ENCODE measurements around the gene AZIN2.

Gene AZIN2

GRCh38 chr1:33152685-33153432 lies 71.9 kb downstream of the AZIN2 start:
- CTCF ChIA-PET = interaction anchor here (1.0 kb wide), 1 partner anchor 12 kb away, joined by 3 read pairs; no protein-coding TSS in a partner anchor

DNA sequence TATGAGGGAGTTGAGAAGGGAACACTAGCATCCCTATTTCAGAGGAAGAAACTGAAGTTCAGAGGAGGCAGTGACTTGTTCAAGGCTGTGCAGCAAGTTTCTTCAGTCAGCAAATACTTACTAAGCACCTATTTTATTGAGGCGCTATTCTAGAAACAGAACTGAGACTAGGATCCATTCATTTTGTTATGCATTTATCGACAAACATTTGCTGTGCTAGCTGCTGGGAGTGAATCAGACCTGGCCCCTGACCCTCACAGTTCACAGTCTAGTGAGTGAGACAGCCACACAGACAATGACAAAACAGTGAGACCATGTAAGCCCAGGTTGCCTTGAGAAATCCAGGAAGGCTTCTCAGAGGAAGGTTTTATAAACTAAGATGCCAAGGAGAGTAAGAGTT lies 72.7 kb downstream of the AZIN2 start:
- DNase-seq = no peak
- no peak overlapping the region for H3K4me3 ChIP-seq (ENCODE audit: control insufficient read depth in 1 of 7, extremely low read depth in 1 of 7, insufficient read depth in 4 of 7, low read depth in 2 of 7, low read length in 6 of 7)
- ChIA-PET CTCF (interaction anchor here (0.6 to 0.7 kb wide), 2 partner anchors 16 to 145 kb away, joined by 3 to 4 read pairs; no protein-coding TSS in a partner anchor), POLR2A (no interaction called here)
- H3K27ac ChIP-seq (ENCODE audit: insufficient read depth in 1 of 2, low read depth in 1 of 2, low read length in 2 of 2, poor library complexity in 1 of 2, severe bottlenecking in 2 of 2) = no peak overlapping the region
- H3K9me3 ChIP-seq (ENCODE audit: control extremely low read depth in 1 of 5, control insufficient read depth in 4 of 5, insufficient read depth in 2 of 5, low read depth in 1 of 5, low read length in 4 of 5) = no peaks in the 10 kb centered on the region
- H3K27me3 ChIP-seq (replicated peaks in 2 of 5; ENCODE audit: control insufficient read depth in 4 of 5, insufficient read depth in 5 of 5, low read length in 4 of 5) = no peaks in the 10 kb centered on the region
- H3K4me1 ChIP-seq (ENCODE audit: control extremely low read depth in 1 of 4, control insufficient read depth in 4 of 4, insufficient read depth in 4 of 4, low read length in 3 of 4) = peaks cover 0 to 8% (median 0%) of the 10 kb centered on the region in 4 experiments
- 100% methylated on average over 2 of the region's 2 CpGs for WGBS (ENCODE audit: insufficient coverage)
- H3K36me3 ChIP-seq (ENCODE audit: control insufficient read depth in 4 of 4, insufficient read depth in 4 of 4, low read length in 3 of 4) = peaks cover 0 to 8% (median 3%) of the 10 kb centered on the region in 4 experiments

More at GRCh38 chr1:33152685-33153432, 71.9 kb downstream of the AZIN2 start:
- Histone ChIP-seq H3K27ac (ENCODE audit: insufficient read depth in 1 of 2, low read depth in 1 of 2, low read length in 2 of 2, poor library complexity in 1 of 2, severe bottlenecking in 2 of 2) (no peak overlapping the region), H3K9me3 (ENCODE audit: control extremely low read depth in 1 of 5, control insufficient read depth in 4 of 5, insufficient read depth in 2 of 5, low read depth in 1 of 5, low read length in 4 of 5) (no peaks in the 10 kb centered on the region), H3K36me3 (ENCODE audit: control insufficient read depth in 4 of 4, insufficient read depth in 4 of 4, low read length in 3 of 4) (peaks cover 0 to under 1% (median under 1%) of the 10 kb centered on the region in 4 experiments), H3K27me3 (replicated peaks in 2 of 5; ENCODE audit: control insufficient read depth in 4 of 5, insufficient read depth in 5 of 5, low read length in 4 of 5) (no peaks in the 10 kb centered on the region), H3K4me3 (ENCODE audit: control insufficient read depth in 1 of 7, extremely low read depth in 1 of 7, insufficient read depth in 4 of 7, low read depth in 2 of 7, low read length in 6 of 7) (no peak overlapping the region), H3K4me1 (ENCODE audit: control extremely low read depth in 1 of 4, control insufficient read depth in 4 of 4, insufficient read depth in 4 of 4, low read length in 3 of 4) (peaks cover 0 to 8% (median 0%) of the 10 kb centered on the region in 4 experiments)
- POLR2A ChIA-PET = no interaction called here
- DNase-seq = no peak
- 69% methylated on average over 2 of the region's 2 CpGs for WGBS (ENCODE audit: insufficient coverage)

GRCh38 chr1:33155877-33156538 lies 75.1 kb downstream of the AZIN2 start:
- ChIA-PET CTCF (no interaction called here), POLR2A (no interaction called here)
- DNase-seq = no peak
- Histone ChIP-seq H3K36me3 (ENCODE audit: control insufficient read depth in 4 of 4, insufficient read depth in 4 of 4, low read length in 3 of 4) (peaks cover 0 to 11% (median 4%) of the 10 kb centered on the region in 4 experiments), H3K4me3 (ENCODE audit: control insufficient read depth in 1 of 7, extremely low read depth in 1 of 7, insufficient read depth in 4 of 7, low read depth in 2 of 7, low read length in 6 of 7) (no peak overlapping the region), H3K27me3 (replicated peaks in 2 of 5; ENCODE audit: control insufficient read depth in 4 of 5, insufficient read depth in 5 of 5, low read length in 4 of 5) (no peaks in the 10 kb centered on the region), H3K9me3 (ENCODE audit: control extremely low read depth in 1 of 5, control insufficient read depth in 4 of 5, insufficient read depth in 2 of 5, low read depth in 1 of 5, low read length in 4 of 5) (no peaks in the 10 kb centered on the region), H3K27ac (ENCODE audit: insufficient read depth in 1 of 2, low read depth in 1 of 2, low read length in 2 of 2, poor library complexity in 1 of 2, severe bottlenecking in 2 of 2) (no peak overlapping the region), H3K4me1 (ENCODE audit: control extremely low read depth in 1 of 4, control insufficient read depth in 4 of 4, insufficient read depth in 4 of 4, low read length in 3 of 4) (peaks cover 0 to 8% (median 2%) of the 10 kb centered on the region in 4 experiments)
- 88% methylated on average over 3 of the region's 4 CpGs for WGBS (ENCODE audit: insufficient coverage)

DNA sequence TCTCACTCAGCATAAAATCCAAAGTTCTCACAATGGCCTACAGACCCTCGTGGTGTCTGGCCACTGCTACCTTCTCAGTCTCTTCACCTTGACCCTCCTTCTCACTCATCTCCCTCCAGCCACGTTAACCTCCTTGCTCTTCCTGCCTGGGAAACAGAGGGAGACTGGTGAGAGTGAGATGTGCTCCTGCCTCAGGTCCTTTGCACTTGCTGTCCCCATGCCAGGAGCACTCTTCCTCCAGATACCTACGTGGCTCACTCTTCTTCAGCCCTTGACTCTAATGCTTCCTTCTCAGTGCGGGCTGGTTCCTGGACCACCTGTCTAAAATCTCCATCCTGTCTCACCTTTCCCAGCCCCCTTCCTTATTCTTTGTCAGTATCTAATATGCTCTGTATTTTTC lies 76.2 kb downstream of the AZIN2 start:
- Histone ChIP-seq H3K27me3 (replicated peaks in 2 of 5; ENCODE audit: control insufficient read depth in 4 of 5, insufficient read depth in 5 of 5, low read length in 4 of 5) (no peaks in the 10 kb centered on the region), H3K27ac (ENCODE audit: insufficient read depth in 1 of 2, low read depth in 1 of 2, low read length in 2 of 2, poor library complexity in 1 of 2, severe bottlenecking in 2 of 2) (no peak overlapping the region), H3K4me3 (ENCODE audit: control insufficient read depth in 1 of 7, extremely low read depth in 1 of 7, insufficient read depth in 4 of 7, low read depth in 2 of 7, low read length in 6 of 7) (no peak overlapping the region), H3K36me3 (ENCODE audit: control insufficient read depth in 4 of 4, insufficient read depth in 4 of 4, low read length in 3 of 4) (peaks cover 0 to 11% (median 4%) of the 10 kb centered on the region in 4 experiments), H3K4me1 (ENCODE audit: control extremely low read depth in 1 of 4, control insufficient read depth in 4 of 4, insufficient read depth in 4 of 4, low read length in 3 of 4) (peaks cover 0 to 10% (median 8%) of the 10 kb centered on the region in 4 experiments), H3K9me3 (ENCODE audit: control extremely low read depth in 1 of 5, control insufficient read depth in 4 of 5, insufficient read depth in 2 of 5, low read depth in 1 of 5, low read length in 4 of 5) (no peaks in the 10 kb centered on the region)
- WGBS (ENCODE audit: insufficient coverage) = 100% methylated on average over 3 of the region's 4 CpGs
- ChIA-PET POLR2A (no interaction called here), CTCF (no interaction called here)
- no peak for DNase-seq

GRCh38 chr1:33158366-33158765 lies 77.4 kb downstream of the AZIN2 start:
- DNase-seq = no peak
- Histone ChIP-seq H3K9me3 (ENCODE audit: control extremely low read depth in 1 of 5, control insufficient read depth in 4 of 5, insufficient read depth in 2 of 5, low read depth in 1 of 5, low read length in 4 of 5) (no peaks in the 10 kb centered on the region), H3K27me3 (replicated peaks in 2 of 5; ENCODE audit: control insufficient read depth in 4 of 5, insufficient read depth in 5 of 5, low read length in 4 of 5) (no peaks in the 10 kb centered on the region), H3K4me3 (ENCODE audit: control insufficient read depth in 1 of 7, extremely low read depth in 1 of 7, insufficient read depth in 4 of 7, low read depth in 2 of 7, low read length in 6 of 7) (no peak overlapping the region), H3K4me1 (ENCODE audit: control extremely low read depth in 1 of 4, control insufficient read depth in 4 of 4, insufficient read depth in 4 of 4, low read length in 3 of 4) (peaks cover 0 to 10% (median 6%) of the 10 kb centered on the region in 4 experiments), H3K36me3 (ENCODE audit: control insufficient read depth in 4 of 4, insufficient read depth in 4 of 4, low read length in 3 of 4) (peaks cover 0 to 11% (median 4%) of the 10 kb centered on the region in 4 experiments), H3K27ac (ENCODE audit: insufficient read depth in 1 of 2, low read depth in 1 of 2, low read length in 2 of 2, poor library complexity in 1 of 2, severe bottlenecking in 2 of 2) (no peak overlapping the region)
- ChIA-PET CTCF (no interaction called here), POLR2A (no interaction called here)
- WGBS (ENCODE audit: insufficient coverage) = 100% methylated on average over 3 of the region's 3 CpGs

- Histone ChIP-seq H3K9me3 (ENCODE audit: control extremely low read depth in 1 of 5, control insufficient read depth in 4 of 5, insufficient read depth in 2 of 5, low read depth in 1 of 5, low read length in 4 of 5) (no peaks in the 10 kb centered on the region), H3K4me1 (ENCODE audit: control extremely low read depth in 1 of 4, control insufficient read depth in 4 of 4, insufficient read depth in 4 of 4, low read length in 3 of 4) (peaks cover 0 to 14% (median 10%) of the 10 kb centered on the region in 4 experiments), H3K36me3 (ENCODE audit: control insufficient read depth in 4 of 4, insufficient read depth in 4 of 4, low read length in 3 of 4) (peaks cover 0 to 11% (median 4%) of the 10 kb centered on the region in 4 experiments), H3K27ac (ENCODE audit: insufficient read depth in 1 of 2, low read depth in 1 of 2, low read length in 2 of 2, poor library complexity in 1 of 2, severe bottlenecking in 2 of 2) (no peak overlapping the region), H3K27me3 (replicated peaks in 2 of 5; ENCODE audit: control insufficient read depth in 4 of 5, insufficient read depth in 5 of 5, low read length in 4 of 5) (no peaks in the 10 kb centered on the region), H3K4me3 (ENCODE audit: control insufficient read depth in 1 of 7, extremely low read depth in 1 of 7, insufficient read depth in 4 of 7, low read depth in 2 of 7, low read length in 6 of 7) (no peak overlapping the region)
- POLR2A ChIA-PET = no interaction called here
- WGBS (ENCODE audit: insufficient coverage) = 97% methylated on average over 23 of the region's 26 CpGs
- DNase-seq = no peak
- CTCF ChIA-PET = no interaction called here
These were observed 78.6 kb downstream of the AZIN2 start for GRCh38 chr1:33159577-33159976.
